Activated naive CD4-positive, alpha-beta T cell treated with Interleukin-2 at 50 U/mL for 16 hours (primary cell): Measurements from ENCODE around the gene TRUB1.
"Not testable (repeated sequence)": the region's sequence is repeated elsewhere in the genome, so short reads cannot be mapped to it uniquely, and the experiment has no call there.

ENCODE experiments used
- DNase-seq: peaks from one replicate; pipeline ENCODE4 v3.0.0-alpha.2; 2020

TRUB1 gene

DNA sequence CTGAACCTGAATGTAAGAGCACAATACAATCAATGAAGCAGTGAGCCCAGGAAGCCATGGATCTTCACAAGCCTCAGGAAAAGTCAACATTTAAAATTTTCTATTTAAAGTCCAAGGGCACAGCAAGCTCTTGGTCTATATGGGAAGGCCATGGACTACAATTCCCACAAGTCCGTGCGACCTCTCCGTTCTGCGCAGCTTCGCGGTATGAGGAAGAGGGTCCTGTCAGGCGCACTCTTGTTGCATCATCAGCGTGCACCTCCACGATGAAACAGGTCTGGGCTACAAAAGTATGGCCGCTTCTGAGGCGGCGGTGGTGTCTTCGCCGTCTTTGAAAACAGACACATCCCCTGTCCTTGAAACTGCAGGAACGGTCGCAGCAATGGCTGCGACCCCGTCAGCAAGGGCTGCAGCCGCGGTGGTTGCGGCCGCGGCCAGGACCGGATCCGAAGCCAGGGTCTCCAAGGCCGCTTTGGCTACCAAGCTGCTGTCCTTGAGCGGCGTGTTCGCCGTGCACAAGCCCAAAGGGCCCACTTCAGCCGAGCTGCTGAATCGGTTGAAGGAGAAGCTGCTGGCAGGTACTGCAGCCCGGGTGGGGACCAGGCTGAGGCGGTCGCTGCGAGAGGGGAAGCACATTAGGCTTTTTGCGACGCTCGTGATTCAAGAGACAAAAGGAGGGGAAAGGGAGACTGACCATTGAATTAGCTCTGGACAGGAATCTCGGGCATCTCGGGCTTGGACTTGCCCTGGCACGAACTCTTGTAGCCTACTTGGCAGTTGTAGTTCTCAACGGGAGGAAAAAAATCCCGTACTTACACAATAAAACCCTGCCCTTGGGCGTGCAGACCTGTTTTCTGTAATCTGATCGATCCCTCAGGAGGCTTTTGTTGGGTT, at the start of gene TRUB1:
TSS of gene TRUB1 (plus strand) at position 234 of the 894 bp plus-strand sequence. CDS start at position 293, 59 bp downstream.
- DNase-seq, result peak; percentile 89

GRCh38 chr10:114893251-114893650, 44.7 kb upstream of the TRUB1 start:
- no peak for DNase-seq

- no peak for DNase-seq
These were observed 43.1 kb upstream of the TRUB1 start for GRCh38 chr10:114894911-114895310.

- DNase-seq, result not testable (repeated sequence)
These were observed 41.0 kb upstream of the TRUB1 start for GRCh38 chr10:114897011-114897410.

DNA sequence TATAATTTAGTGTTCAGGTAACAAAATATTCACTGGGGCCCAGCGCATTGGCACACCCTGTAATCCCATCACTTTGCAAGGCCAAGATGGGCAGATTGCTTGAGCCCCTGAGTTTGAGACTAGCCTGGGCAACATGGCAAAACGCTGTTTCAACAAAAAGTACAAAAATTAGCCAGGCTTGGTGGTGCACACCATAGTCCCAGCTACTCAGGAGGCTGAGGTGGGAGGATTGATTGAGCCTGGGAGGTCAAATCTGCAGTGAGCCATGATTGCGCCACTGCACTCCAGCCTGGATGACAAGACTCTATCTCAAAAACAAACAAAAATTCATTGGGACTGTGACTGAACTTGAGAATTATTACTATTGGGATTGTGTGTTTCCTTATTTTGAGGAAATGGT, 40.4 kb upstream of the TRUB1 start:
- DNase-seq, result no peak

DNA sequence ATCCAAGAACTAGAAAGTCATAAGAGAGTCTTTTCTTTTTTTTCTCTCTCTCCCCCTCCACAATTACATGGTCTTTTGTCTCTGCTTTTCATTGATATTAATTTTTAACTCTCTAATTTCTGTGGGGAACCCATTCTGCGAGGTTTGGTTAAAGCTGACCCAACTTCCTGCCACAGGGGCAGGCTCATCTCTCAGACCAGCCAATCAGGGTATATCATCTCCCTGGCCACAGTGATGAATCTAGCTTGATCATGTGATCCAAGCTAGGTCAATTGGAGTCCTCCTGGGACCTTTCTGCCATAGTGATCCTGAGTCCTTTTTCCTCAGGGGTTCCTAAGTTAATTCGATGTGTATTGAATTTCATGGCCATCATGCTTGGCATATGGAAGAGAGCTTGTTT, 38.0 kb upstream of the TRUB1 start:
- DNase-seq, result no peak

DNA sequence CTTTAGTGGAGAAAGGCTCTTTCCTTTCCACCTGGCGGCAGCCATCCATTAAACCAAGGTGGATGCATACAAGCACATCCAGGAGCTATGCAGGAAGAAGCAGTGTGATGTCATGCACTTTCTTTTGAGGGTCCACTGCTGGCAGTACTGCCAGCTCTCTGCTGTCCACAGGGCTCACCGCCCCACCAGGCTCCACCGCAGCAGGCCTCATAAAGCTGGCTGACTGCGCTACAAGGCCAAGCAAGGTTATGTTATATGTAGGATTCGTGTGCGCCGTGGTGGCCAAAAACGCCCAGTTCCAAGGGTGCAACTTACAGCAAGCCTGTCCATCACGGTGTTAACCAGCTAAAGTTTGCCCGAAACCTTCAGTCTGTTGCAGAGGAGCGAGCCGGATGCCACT, 37.3 kb upstream of the TRUB1 start:
- DNase-seq, result no peak

DNA sequence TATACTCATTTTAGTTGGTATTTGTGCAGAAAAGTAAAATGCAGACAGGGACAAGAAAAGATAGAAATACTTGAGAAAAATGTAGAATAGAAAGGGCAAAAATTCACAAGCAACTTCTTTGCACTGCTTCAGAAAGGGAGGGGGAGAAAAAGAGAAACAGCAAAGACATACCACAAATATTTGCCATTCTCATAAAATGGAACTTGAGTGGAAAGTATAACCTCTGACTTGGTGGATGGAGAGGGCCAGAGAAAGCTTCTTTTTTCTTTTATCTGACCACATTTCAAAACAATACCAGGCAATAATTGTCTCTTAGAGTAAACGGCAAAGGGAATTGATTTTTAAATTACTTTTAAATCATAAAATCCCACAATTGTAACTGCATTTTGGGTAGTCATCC, 35.8 kb upstream of the TRUB1 start:
- DNase-seq, result no peak

DNA sequence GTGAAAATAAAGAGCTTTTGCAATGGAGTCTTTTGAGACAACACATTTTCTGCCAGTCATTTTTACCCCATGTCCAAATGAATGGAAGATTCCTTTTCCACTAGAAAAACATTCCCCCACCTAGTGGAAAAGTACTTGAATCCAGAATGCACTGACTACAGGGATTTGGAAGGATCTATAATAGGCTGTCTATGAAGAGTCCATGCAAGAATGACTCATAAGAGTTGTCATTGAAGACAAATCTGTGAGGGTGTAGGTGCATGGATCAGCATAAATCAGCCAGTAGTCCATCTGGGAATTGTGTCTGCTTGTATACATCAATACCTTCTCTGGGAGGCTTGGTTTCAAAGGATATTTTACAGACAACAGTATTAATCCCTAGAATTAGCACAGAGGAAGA, 32.5 kb upstream of the TRUB1 start:
- DNase-seq, result no peak

DNA sequence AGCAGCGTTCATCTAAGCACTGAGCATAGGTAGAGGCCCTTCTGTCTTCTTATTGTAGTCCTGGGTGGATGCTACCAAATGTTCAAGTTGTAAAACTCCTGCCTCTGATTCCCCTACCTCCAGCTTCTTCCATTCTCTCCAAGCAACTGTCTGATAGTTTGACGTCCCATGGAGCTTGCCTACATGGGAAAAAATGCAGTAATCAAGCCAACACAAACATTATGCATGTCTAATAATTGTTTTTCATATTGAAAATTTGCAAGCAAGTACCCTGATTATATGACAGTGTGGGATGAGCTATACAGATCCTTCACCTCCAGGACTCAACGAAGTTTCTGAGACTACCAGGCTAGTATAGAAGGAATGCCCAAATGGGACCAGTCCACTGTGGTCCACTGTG, 31.0 kb upstream of the TRUB1 start:
- no peak for DNase-seq

GRCh38 chr10:114908896-114909295, 29.1 kb upstream of the TRUB1 start:
- no peak for DNase-seq

GRCh38 chr10:114911052-114911711, 26.8 kb upstream of the TRUB1 start:
- no peak for DNase-seq

- DNase-seq, result no peak
These were observed 26.1 kb upstream of the TRUB1 start for GRCh38 chr10:114911801-114912469.

DNA sequence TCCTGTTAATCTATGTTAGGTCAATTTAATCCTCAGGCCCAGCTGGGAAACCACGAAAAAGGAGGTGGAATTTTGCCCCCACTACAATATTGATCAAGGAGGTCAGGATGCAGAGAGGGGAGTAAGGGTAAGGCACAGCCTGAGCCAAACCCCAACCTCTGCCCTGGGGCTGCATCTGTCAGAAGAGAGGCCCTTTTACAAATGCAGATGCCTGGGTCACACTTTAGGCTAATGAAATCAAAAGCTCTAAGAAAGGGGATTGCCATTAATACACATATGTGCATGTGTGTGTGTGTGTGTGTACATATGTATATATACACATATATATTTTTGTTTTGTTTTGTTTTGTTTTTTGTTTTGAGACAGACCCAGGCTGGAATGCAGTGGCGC, 25.5 kb upstream of the TRUB1 start:
- DNase-seq, result no peak

DNA sequence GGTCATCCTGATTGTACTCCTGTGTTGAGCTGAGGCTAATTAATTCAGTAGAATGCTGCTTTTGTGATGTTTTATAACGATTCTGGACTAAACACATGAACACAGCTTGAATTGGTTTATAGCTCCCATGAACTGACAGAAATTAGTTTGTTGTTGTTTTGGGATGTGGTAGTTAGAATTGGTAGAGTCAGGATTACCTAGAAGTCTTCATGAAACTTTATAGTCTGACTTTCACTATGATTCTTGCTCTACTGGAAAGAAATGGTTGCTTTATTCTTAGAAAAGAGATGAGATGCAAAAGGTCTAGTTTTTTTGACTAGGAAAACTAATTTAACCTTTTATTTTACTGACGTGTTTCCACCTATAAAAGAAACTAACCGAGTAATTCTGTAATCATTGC, 23.4 kb upstream of the TRUB1 start:
- no peak for DNase-seq

- DNase-seq, result no peak
These were observed 22.7 kb upstream of the TRUB1 start for GRCh38 chr10:114915294-114915693.

GRCh38 chr10:114916653-114917052, 21.3 kb upstream of the TRUB1 start:
- DNase-seq, result no peak

DNA sequence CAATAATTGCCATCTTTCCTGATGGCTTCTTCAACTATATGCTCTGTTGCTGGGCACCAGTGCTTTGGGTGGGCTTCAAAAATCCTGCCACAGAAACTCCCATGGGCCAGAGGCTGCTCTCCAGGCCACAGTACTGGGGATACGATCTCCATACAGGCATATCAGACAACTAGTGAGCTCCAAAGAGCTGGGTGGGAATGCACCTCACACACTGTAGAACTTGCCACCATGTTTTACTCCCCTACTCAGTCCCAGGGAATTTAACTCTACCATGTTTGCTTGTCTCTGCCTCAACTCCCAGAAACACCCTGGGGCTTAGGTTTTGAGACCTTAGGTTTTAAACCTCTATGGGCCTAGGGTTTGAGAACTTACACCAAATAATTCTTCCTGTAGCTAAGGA, 20.5 kb upstream of the TRUB1 start:
- DNase-seq, result no peak

- no peak for DNase-seq
These were observed 19.9 kb upstream of the TRUB1 start for GRCh38 chr10:114917927-114918672.

GRCh38 chr10:114920459-114920858, 17.5 kb upstream of the TRUB1 start:
- no peak for DNase-seq

- no peak for DNase-seq
These were observed 16.0 kb upstream of the TRUB1 start for GRCh38 chr10:114922003-114922402.

DNA sequence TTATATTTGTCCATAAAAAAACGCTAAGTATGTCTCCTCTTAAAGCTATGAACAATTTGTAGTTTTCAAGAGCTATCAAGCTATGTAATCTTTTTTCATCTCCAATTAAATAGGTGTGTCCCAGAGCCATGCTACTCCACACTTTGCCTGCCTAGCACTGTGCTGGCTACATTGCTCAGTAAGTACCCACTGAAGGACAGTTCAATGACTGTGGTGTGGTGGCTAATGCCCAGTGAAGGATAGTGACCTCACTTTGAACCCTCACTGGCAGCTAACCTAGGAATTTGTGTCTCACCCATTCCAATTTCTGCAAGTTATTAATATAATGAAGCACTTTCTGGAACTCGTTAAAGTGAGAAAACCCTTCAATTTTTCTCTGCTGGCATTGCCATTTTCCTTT, 14.4 kb upstream of the TRUB1 start:
- DNase-seq, result no peak
